Stimulated activated CD8-positive, alpha-beta memory T cell treated with anti-CD3 and anti-CD28 coated beads, Interleukin-2, amount 100 ng/mL, for 48 hours (primary cell): ENCODE measurements around the gene HINT2.
A peak's percentile ranks its signal among the peaks of the same experiment; 100 is the strongest.

ENCODE experiments used
- DNase-seq, 2 donors: peaks; one replicate each; pipeline ENCODE4 v3.0.0-alpha.2; 2020; ENCODE audit warnings: low read depth in 2 of 2

The HINT2 gene

DNA sequence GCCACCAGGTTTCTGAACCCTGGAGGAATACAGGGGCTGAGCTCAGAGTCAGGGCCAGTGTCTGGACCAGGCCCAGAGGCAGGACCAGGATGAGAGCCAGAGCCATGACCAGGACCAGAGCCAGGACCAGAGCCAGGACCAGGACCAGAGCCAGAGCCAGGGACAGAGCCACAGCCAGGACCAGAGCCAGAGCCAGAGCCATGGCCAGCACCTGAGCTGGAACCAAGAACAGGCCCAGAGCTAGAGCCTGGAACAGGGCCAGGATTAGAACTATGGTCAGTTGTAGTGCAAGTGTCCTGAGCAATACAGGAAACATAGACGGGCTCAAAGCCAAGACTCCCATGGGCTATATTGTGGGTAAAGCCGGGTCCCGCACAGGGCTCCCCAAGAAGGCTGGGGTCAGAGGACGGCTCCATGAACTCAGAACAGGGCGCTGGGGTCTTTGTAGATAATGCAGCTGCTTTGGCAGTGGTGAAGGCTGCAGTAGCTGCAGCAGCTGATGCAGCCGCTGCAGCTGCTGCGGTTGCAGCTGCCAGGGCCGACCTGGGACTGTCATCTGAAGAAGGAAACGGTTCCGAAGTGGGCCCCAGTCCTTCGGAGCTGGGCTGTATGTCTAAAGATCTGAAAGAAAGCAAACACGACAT is 3.3 kb downstream of the HINT2 start:
- no peak for DNase-seq

DNA sequence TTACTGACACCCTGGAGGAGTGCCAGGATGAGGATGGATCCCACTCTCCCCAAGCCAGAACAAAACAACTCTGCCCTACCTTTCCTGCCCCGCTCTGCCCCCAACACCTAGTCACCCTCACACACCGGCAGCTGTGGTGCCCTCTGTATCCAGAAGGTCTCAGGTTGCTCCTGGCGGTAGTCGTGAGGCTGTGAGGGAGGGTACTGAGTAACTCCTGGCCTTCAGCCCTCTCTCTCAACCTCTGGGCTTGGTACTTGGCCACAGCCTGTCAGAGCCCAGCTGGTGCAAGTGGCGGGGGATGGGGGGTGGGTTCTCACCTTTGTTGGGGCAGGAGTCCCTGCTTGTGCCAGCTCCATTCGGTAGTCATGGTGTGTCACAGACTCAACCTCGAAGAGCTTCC is 4.7 kb downstream of the HINT2 start:
- no peak for DNase-seq

DNA sequence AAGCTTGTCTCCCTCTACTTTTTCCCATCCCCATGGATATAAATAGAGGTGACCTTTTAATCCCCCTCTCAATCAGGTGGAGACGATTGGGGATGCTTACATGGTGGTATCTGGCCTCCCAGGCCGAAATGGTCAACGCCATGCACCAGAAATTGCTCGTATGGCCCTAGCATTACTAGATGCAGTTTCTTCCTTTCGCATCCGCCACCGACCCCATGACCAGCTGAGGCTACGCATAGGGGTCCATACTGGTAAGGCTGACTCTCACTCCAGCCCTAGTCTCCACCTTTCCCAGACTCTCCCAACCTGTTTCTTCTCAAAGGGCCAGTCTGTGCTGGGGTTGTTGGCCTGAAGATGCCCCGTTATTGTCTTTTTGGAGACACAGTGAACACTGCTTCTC is 6.4 kb downstream of the HINT2 start:
- DNase-seq: no peak

DNA sequence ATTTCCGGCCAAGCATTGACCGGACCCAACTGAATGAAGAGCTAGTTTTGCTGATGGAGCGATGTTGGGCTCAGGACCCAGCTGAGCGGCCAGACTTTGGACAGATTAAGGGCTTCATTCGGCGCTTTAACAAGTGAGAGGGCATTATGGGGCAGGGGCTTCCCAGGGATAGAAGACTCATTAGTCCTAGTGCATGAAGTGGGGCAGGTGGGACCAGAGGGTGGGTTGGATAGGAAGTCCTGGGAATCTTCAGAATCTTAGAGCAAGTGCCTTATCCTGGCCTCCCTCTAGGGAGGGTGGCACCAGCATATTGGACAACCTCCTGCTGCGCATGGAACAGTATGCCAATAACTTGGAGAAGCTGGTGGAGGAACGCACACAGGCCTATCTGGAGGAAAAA is 8.7 kb downstream of the HINT2 start:
- DNase-seq: no peak

DNA sequence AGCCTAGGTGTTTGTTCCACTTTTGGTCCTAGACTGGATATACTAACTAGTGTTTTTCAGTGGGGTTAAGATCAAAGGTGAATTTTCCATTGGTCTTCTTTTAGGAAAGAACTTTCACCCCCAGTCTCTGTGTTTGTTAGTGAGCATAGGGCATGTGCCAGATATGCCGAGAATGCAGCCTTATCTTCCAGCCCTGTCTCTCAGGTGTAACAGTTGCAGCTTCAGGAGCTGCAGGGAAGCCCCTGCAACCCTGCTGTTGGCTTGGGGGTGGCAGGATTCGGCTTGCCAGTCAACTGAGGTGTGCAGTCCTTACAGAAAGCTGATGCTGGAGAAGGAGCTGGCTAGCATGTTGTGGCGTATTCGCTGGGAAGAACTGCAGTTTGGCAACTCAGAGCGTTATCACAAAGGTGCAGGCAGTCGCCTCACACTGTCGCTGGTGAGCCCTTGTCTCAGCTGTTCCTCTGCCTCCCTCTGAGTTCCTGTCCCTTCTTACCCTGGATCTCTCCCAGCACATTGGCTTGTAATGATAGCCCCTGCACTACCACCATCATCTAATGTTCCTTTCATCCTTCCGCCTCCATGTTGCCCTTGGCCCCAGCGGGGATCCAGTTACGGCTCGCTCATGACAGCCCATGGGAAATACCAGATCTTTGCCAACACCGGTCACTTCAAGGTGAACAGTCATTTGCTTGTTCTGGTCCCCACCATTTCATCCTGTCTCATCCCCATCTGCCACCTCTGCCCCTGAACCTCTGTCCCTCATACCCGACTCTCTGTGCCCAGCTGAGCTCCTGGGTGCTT is 13.3 kb downstream of the HINT2 start:
- DNase-seq: no peak

DNA sequence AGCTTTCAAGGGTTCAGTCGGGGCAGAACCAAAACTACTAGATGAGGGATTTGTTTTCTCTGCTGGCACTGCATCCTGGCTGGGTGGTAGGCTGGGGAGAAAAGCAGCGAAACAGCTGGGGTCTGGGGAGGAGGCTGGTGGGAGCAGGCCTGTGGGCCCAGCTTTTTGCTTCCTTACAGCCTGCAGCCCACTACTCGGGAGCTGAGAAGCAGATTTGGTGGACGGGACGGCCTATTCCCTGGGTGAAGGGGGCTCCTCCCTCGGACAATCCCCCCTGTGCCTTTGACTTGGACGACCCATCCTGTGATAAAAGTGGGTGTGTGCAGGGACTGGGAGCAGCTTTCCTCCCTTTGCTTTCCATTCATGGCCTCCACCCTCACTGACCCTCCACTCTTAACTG is 14.3 kb downstream of the HINT2 start:
- no peak for DNase-seq

DNA sequence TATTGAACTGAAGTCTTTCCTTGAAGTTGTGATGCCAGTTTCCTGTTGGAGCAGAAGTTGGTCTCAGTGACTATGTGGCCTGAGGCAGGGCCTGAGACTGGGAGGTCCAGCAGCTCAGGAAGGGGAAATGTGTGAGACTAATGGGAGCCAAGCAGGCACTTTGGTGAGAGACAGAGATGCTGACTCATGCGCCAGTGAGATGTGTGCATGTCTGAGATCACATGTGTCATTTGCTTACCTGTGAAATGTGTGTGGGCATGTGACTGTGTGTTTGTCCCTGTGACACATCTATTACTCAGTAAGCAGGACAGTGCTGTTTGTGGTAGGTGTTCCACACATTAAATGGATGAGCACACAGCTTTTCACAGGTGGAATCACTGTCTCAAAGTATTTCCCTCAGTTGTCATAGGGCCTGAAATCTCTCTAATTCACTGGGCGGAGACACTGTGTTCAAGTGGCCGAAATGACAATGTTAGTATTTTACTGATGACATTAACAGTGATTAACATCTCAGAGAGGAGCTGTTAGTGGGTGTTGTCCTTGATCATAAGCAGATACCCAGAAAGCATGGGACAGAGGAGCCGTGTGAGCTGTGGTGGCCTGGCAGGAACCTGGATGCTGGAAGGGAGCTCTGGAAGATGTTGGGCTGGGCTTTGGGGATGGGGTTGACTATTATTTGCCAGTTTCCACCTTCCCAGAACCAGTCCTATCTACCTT is 16.0 kb downstream of the HINT2 start:
- DNase-seq: peak in 1 of 2 donors; percentile 18

DNA sequence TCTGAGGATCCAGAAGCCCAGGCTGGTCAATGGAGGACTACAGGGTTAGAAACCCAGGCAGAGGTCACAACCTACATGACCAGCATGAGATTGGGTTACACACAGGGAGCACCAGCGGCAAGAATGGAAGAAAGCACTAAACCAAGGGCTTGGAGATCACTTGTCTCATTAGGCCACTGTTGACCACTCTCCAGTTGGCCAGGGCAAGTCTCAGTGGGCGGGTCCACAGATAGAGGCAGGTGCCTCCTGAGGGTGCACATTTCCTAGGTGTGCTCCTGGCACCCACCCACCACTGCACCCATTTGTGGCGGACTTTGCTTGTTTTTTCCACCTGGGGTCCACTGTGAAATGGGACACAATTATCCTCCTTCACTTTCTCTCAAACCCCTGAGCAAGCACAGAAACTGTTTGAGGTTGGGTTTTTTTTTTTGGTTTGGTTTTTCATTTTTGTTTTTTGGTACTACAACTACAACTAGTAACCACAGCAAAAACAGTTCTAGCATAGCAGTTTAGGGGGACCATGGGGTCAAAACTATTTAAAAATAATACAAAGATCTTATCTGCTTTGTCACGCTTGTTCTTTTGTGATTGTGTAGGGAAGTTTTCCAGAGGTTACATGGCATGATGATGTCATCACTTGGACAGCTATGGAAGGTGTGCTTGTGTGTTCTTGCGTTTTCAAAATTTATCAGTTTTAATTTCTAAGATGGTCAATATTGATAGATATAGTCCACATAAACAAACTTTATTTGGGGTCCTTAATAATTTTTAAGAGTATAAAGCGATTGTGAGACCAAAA is 17.3 kb downstream of the HINT2 start:
- no peak for DNase-seq

DNA sequence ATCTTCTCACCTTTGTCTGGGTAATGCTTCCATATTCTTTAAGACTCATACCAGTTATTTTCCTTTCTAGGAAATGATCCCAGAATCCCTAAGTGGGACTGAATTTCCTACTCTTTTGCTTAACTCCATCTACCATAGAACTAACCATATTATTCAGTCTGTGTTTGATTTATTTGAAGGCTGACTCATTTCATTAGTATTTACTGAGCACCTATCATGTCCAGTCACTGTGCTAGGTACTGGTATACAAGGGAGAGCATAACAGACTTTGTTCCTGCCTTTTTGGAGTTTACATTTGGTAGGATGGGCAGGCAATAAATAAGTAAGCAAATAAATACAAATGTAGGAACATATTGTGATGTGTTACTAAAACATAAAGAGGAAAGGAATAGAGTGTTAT is 19.1 kb downstream of the HINT2 start:
- DNase-seq: no peak

DNA sequence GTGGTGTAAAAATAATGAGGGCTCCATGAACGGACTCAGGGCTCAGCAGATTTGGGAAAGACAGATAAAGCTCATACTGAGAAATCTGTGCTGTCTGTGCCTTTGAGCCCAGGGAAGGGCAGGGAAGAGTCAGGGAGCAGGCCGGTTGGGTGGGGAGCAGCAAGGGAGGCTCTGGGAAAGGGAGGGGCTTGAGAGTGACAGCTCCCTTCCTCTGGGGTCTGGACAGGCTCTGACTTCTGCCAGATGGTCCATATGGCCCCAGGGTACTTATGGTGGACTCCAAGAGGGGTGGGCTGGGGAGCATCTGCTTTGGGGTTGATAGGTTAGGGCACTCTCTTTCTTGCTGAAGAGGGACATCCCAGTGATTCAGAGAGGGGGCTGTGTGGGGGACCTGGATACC is 21.4 kb downstream of the HINT2 start:
- no peak for DNase-seq

DNA sequence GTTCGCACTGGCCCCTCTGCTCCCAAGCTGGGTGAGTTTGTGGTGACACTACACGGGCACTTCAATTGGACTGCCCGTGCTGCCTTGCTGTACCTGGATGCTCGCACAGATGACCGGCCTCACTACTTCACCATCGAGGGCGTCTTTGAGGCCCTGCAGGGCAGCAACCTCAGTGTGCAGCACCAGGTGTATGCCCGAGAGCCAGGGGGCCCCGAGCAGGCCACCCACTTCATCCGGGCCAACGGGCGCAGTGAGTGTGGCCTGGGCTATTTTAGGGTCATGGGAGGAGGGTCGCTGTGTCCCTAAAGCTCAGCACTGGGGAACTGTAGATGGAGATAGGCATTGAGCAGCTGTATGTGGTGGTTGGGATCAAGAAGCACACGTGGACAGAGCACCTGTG is 22.0 kb downstream of the HINT2 start:
- no peak for DNase-seq

DNA sequence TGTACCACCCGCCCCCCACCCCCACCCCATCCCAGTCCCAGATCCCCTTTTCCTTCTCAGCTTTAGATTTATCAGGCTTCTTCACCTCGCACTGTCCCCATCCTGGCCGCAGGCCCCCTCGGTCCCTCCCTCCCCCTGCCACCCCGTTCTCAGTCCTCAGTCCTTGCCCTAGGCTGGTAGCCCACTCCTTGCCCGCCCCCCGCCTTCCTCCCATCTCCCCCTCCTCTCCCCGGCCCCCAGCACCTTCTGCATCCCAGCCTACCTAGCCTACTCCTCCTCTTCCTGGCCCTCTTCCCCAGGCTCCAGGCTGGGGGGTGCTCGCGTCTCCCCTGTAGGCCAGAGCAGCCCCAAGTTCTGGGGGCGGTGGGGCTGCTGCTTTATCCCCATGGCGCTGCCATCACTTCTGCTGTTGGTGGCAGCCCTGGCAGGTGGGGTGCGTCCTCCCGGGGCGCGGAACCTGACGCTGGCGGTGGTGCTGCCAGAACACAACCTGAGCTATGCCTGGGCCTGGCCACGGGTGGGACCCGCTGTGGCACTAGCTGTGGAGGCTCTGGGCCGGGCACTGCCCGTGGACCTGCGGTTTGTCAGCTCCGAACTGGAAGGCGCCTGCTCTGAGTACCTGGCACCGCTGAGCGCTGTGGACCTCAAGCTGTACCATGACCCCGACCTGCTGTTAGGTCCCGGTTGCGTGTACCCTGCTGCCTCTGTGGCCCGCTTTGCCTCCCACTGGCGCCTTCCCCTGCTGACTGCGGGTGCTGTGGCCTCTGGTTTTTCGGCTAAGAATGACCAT is 22.6 kb downstream of the HINT2 start:
- DNase-seq: no peak

DNA sequence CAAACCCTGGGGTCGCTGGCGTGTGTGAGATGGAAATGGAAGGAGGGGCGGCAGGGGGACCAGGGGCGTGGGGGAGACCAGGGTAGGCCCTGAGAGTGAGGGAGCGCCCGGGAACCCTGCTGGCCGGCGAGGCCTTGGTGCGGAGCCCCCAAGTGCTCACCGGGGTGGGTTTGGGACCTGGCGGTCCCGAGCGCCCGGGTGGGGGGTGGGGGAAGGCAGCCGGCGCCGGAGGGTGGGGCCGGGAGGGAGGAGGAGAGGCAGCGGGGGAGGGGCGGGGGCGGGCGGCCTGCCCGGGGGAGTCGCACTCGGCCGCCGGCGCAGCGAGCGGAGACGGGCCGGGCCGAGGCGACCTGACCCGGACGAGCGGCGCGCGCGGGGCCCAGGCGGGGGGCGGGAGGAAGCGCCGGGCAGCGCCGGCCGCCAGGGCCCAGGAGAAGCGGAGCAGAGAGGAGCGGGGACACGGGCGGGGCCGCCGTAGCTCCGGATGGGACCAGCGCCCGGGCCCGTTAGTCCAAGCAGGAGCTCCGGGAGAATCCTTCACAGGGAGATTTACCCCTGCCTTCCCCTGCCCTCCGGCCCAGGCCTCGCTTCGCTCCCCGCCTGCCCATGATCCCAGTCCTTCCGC is 23.4 kb downstream of the HINT2 start, which contains the start of gene NPR2:
Gene NPR2, plus strand, starts transcription at position 295 of the 625 bp plus-strand sequence. CDS start 818 bp downstream, outside the sequence.
- DNase-seq: no peak

DNA sequence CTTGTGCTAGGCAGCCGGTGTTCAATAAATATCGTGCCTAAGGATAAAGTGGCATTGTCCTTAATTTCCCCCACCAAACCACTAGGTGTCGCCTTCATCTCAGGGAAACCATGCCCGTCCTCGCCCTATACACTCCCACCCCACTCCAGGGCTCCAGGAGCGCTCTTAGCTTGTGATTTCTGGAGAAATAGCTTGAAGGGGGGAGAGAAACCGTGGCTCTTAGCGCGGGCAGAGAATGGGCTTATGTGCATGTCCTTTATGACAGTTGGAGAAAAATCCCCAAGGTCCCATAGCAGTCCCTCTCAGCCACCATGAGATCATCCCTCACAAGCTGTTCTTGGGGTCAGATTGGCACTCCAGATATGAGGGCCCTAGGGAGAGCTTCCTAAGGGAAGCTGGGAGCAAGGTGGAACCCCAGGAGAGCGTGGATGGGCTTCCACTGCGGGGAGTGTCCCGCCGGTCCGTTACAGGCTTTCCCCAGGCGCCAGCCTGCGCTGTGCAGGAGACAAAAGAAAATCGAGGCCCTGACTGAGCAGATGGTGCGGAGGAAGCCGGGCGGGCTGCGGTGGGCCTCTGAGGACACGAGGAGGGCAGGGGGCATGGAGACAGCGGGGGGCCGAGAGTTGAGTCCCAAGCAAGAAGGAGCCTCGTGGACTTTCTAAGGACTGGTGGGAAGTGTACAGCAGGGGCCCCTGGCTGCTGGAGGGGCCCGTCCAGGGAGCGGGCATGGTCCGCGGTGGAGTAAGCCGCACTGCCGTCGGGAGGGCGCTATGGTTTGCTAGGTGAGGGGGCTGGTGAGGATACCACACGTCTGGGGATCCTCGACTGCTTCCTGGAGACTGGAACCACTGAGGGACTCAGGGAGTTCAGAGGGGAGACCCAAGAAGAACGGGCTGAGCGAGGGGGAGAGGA is 24.2 kb downstream of the HINT2 start:
- DNase-seq: peak; percentile 9 to 26

DNA sequence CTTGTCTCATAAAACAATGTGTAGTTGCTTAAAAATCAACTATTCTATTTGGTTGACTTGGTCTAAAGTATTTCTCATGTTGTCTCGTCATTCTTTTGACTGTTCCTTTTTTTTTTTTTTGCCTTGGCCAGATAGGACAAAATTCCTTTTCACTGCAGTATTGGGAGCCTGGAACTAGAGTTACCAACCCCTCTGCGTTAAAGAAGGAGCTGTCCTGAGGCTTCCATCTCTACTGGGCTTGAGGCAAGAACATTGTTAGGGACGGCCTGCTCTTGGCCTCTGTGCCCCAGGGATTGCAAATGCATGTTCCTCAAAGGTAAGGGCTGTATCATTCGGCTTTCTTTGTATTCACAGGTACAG is 24.8 kb downstream of the HINT2 start:
- DNase-seq: no peak

DNA sequence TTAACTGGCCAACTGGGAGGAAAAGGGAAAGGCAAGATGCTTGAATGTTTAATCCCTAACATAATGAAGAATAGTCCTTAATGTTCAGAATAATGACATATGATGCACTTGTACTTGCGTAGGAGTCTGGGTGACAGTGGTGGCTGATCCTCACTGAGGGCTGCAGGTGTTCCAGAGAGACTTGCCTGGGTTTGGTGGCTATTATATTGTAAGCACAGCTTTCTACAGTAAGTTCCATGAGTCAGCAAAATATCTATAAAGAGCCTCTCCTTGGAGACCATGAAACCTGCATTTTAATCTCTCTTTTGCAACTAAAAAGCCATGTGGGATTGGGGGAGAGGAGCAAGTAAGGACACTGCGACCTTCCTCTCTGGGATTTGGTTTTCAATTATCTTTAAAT is 25.3 kb downstream of the HINT2 start:
- DNase-seq: no peak

DNA sequence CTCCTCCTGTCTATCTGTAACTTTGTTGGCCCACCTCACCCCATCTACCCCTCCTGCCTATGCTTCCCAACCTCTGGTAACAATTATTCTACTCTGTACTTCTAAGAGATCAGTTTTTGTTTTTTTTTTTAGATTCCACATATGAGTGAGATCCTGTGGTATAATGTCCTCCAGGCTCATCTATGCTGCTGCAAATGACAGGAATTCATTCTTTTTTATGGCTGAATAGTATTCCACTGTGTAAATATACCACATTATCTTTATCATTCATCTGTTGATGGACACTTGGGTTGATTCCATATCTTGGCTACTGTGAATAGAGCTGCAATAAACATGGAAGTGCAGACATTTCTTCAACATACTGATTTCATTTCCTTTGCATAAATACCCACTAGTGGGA is 31.4 kb downstream of the HINT2 start:
- DNase-seq: no peak

DNA sequence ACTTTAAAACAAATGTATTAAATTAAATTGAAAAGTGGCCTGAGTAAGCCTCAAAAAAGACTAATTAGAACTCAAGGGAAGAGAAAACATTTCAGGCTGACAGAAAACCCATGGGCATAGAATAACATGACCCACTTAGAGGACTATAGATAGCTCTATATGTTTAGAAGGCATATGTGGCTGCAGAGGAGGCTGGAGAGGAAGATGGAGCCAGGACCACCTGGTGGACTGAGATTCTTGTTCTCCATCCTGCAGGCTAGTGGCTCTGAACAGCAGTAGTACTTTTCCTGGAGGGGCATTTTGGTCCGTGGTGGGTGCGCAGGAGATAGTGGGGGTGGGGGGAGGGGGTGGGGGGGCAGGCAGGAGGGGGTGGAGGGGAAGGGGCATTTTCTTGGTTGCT is 33.8 kb downstream of the HINT2 start:
- DNase-seq: no peak

DNA sequence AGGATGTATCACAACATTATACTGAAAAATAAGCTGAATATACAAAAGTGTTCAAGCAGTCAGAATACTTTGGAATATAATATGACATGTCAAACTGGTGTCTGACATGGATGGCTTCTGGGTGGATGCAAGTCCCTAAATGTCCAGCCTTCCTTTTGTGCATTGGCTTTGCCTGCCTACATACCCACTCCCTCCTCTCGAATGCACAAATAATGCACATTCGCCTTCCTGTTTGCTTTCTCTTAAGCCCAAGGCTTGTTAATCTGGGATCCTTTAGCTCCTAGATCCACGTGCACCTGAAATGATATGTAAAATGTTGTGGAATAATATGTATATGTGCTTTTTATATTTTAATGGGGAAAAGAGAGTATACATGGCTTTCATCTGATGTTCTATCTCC is 36.3 kb downstream of the HINT2 start:
- DNase-seq: no peak

DNA sequence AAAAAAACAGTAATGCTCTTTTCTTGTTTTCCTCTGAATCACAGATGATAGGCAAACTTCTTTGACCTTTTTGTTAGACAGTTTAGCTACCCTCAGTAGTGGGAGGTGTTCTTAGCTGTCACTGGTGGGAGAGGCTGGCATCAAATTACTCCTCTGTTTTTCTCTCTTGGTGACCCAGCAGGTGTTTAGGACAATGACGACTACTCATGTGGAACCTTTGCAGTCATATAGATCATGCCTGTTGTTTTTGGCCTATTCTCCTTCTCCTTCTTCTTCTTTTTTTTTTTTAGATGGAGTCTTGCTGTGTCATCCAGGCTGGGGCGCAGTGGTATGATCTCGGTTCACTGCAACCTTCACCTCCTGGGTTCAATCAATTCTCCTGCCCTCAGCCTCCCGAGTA is 38.8 kb downstream of the HINT2 start:
- DNase-seq: no peak
